ENCODE results near the gene ANKRD55. TPM values are rescaled to one million over a fixed set of nuclear protein-coding genes. Genes with fewer than 3 reads are reported as not detected.

Gene ANKRD55
- total and polyA plus RNA-seq, 2 donors from 2014 or later, result 0.26 to 1.2 TPM

- Histone ChIP-seq H3K27me3 (ENCODE audit: control insufficient read depth, insufficient read depth, low read length) (no peaks in the 10 kb centered on the region), H3K36me3 (ENCODE audit: control insufficient read depth in 2 of 3, insufficient read depth in 3 of 3, low read length in 3 of 3) (no peaks in the 10 kb centered on the region), H3K4me3 (ENCODE audit: low read length in 3 of 3) (no peak overlapping the region), H3K9me3 (ENCODE audit: control insufficient read depth in 2 of 3, insufficient read depth in 1 of 3, low read length in 3 of 3) (no peaks in the 10 kb centered on the region), H3K27ac (ENCODE audit: low read depth in 2 of 2, low read length in 2 of 2) (peak overlapping the region; percentile 26 to 53), H3K4me1 (ENCODE audit: control insufficient read depth in 2 of 3, insufficient read depth in 2 of 3, low read depth in 1 of 3, low read length in 3 of 3) (peaks cover 0 to 5% (median 2%) of the 10 kb centered on the region in 3 donors), H3K9ac (ENCODE audit: low read length in 3 of 3) (no peak overlapping the region)
- intact Hi-C loops (cut with DNase I), result no loop called here
- FAIRE-seq (peak; percentile 85), DNase-seq (peak; percentile 58 to 87 (median 83))
- no peak for TF ChIP-seq CTCF (IDR thresholded peaks at IDR 0.05; ENCODE audit: borderline replicate concordance, extremely low read depth, insufficient read depth)
Measured at GRCh38 chr5:56211298-56211865, 21.7 kb downstream of the ANKRD55 start.

- no peak for DNase-seq
- Histone ChIP-seq H3K27me3 (ENCODE audit: control insufficient read depth, insufficient read depth, low read length) (no peaks in the 10 kb centered on the region), H3K4me3 (ENCODE audit: low read length in 3 of 3) (no peak overlapping the region), H3K27ac (ENCODE audit: low read depth in 2 of 2, low read length in 2 of 2) (no peak overlapping the region), H3K9me3 (ENCODE audit: control insufficient read depth in 2 of 3, insufficient read depth in 1 of 3, low read length in 3 of 3) (no peaks in the 10 kb centered on the region), H3K9ac (ENCODE audit: low read length in 3 of 3) (no peak overlapping the region), H3K36me3 (ENCODE audit: control insufficient read depth in 2 of 3, insufficient read depth in 3 of 3, low read length in 3 of 3) (no peaks in the 10 kb centered on the region), H3K4me1 (ENCODE audit: control insufficient read depth in 2 of 3, insufficient read depth in 2 of 3, low read depth in 1 of 3, low read length in 3 of 3) (peaks cover 0 to 5% (median 2%) of the 10 kb centered on the region in 3 donors)
- intact Hi-C loops (cut with DNase I), result no loop called here
- no peak for FAIRE-seq
- no peak for TF ChIP-seq CTCF (IDR thresholded peaks at IDR 0.05; ENCODE audit: borderline replicate concordance, extremely low read depth, insufficient read depth)
Measured at GRCh38 chr5:56208681-56209080, 24.4 kb downstream of the ANKRD55 start.

- H3K4me3 ChIP-seq (ENCODE audit: low read length in 3 of 3), result no peak overlapping the region
- peaks cover 0 to 5% (median 2%) of the 10 kb centered on the region in 3 donors for H3K4me1 ChIP-seq (ENCODE audit: control insufficient read depth in 2 of 3, insufficient read depth in 2 of 3, low read depth in 1 of 3, low read length in 3 of 3)
- no peak overlapping the region for H3K9ac ChIP-seq (ENCODE audit: low read length in 3 of 3)
- DNase-seq (no peak), FAIRE-seq (no peak)
- H3K36me3 ChIP-seq (ENCODE audit: control insufficient read depth in 2 of 3, insufficient read depth in 3 of 3, low read length in 3 of 3), result no peaks in the 10 kb centered on the region
- intact Hi-C loops (cut with DNase I), result no loop called here
- no peak for TF ChIP-seq CTCF (IDR thresholded peaks at IDR 0.05; ENCODE audit: borderline replicate concordance, extremely low read depth, insufficient read depth)
- no peaks in the 10 kb centered on the region for H3K27me3 ChIP-seq (ENCODE audit: control insufficient read depth, insufficient read depth, low read length)
- H3K27ac ChIP-seq (ENCODE audit: low read depth in 2 of 2, low read length in 2 of 2), result no peak overlapping the region
- H3K9me3 ChIP-seq (ENCODE audit: control insufficient read depth in 2 of 3, insufficient read depth in 1 of 3, low read length in 3 of 3), result no peaks in the 10 kb centered on the region
Measured at GRCh38 chr5:56207537-56207936, 25.6 kb downstream of the ANKRD55 start.

Measured in kidney (tissue), 14 donors.